Measurements from ENCODE around the gene DTYMK. TPM values are rescaled to one million over a fixed set of nuclear protein-coding genes. Genes with fewer than 3 reads are reported as not detected.

DTYMK gene
- total and polyA plus RNA-seq, 2 of the 8 experiments (the other 6 are each of a cell fraction or from before 2014, with no cell fraction given) = 58.3 to 69.9 TPM

- no peak overlapping the region for H3K9ac ChIP-seq (replicated peaks in 1 of 4; ENCODE audit: extremely low read depth in 1 of 4, low read depth in 3 of 4, low read length in 3 of 4)
- no peak overlapping the region for H3K18ac ChIP-seq (ENCODE audit: extremely low read depth, low read length)
- POLR2A ChIA-PET (ENCODE audit: partially characterized antibody) = interaction anchor here (20.2 kb wide), 1 partner anchor 10 kb away, joined by 265 read pairs; the partner anchor contains the start of gene ING5
- no peak overlapping the region for H4K8ac ChIP-seq (ENCODE audit: extremely low read depth, insufficient read depth, low read length)
- H2BK20ac ChIP-seq (ENCODE audit: low read length) = no peak overlapping the region
- no peak overlapping the region for H2BK5ac ChIP-seq (ENCODE audit: low read depth, low read length)
- no peak overlapping the region for H2BK15ac ChIP-seq (ENCODE audit: low read length)
- no peak overlapping the region for H2BK12ac ChIP-seq (ENCODE audit: low read depth, low read length)
- FAIRE-seq (no peak), DNase-seq (ENCODE audit: low read depth in 1 of 2, low spot score in 2 of 2) (no peak)
- no peak overlapping the region for H3K4me2 ChIP-seq (ENCODE audit: insufficient read depth in 1 of 2, low read depth in 2 of 2, low read length in 2 of 2)
- H3K9me3 ChIP-seq (ENCODE audit: insufficient read depth in 2 of 2, low read depth in 1 of 2, low read length in 1 of 2) = no peaks in the 10 kb centered on the region
- no peak overlapping the region for H3K4ac ChIP-seq (replicated peaks; ENCODE audit: insufficient read length, low read depth, low read length)
- no peaks in the 10 kb centered on the region for H3K27me3 ChIP-seq (replicated peaks in 1 of 4; ENCODE audit: control insufficient read depth in 3 of 4, extremely low read depth in 1 of 4, insufficient read depth in 3 of 4, low read length in 3 of 4)
- peaks cover 4% of the 10 kb centered on the region; the same call in 1 of the 2 replicates for H3K23me2 ChIP-seq (ENCODE audit: low read depth, low read length)
- peaks cover 3% of the 10 kb centered on the region; the same call in 1 of the 2 replicates for H3K79me1 ChIP-seq (ENCODE audit: low read depth, low read length)
- H3K4me3 ChIP-seq (ENCODE audit: extremely low read depth in 1 of 4, insufficient read depth in 2 of 4, low read depth in 3 of 4, low read length in 4 of 4) = no peak overlapping the region
- H4K5ac ChIP-seq (ENCODE audit: insufficient read length, low read depth, low read length) = no peak overlapping the region
- H2AFZ ChIP-seq (ENCODE audit: low read length) = no peak overlapping the region
- H3K23ac ChIP-seq (ENCODE audit: insufficient read length) = no peak overlapping the region
- peaks cover 6 to 24% (median 9%) of the 10 kb centered on the region in 4 experiments; a peak in 5 of 8 replicates for H3K36me3 ChIP-seq (ENCODE audit: control insufficient read depth in 2 of 4, insufficient read depth in 4 of 4, low read length in 3 of 4)
- H3K27ac ChIP-seq (ENCODE audit: low read depth, low read length) = no peak overlapping the region
- H3K79me2 ChIP-seq (ENCODE audit: control insufficient read depth in 1 of 2, insufficient read depth in 2 of 2, low read length in 2 of 2) = peaks cover 0 to 16% of the 10 kb centered on the region in 2 experiments; a peak in 2 of 4 replicates
- WGBS, 2 experiments (ENCODE audit: extremely low coverage in 1 of 2, insufficient coverage in 1 of 2, insufficient read length in 1 of 2, insufficient replicate concordance in 2 of 2, low coverage in 1 of 2, low lambda C conversion rate in 2 of 2, missing lambda C conversion rate in 1 of 2) = 79% methylated on average over 6 of the region's 6 CpGs; no CpG with 5 or more reads in 1 of the 2 experiments
- no peak overlapping the region for H2BK120ac ChIP-seq (replicated peaks; ENCODE audit: low read depth, low read length)
- H3K56ac ChIP-seq (replicated peaks; ENCODE audit: insufficient read length, low read depth, low read length) = no peak overlapping the region
- no peak overlapping the region for H3K14ac ChIP-seq (ENCODE audit: insufficient read length)
- peaks cover 0 to 8% (median 0%) of the 10 kb centered on the region in 4 experiments; a peak in 1 of 7 replicates for H3K4me1 ChIP-seq (replicated peaks in 1 of 4; ENCODE audit: control insufficient read depth in 3 of 4, insufficient read depth in 4 of 4, low read length in 3 of 4)
- CTCF ChIA-PET (ENCODE audit: partially characterized antibody) = interaction anchor here (0.7 kb wide), 1 partner anchor 34 kb away, joined by 3 read pairs; no protein-coding TSS in a partner anchor
- H4K20me1 ChIP-seq (replicated peaks in 1 of 2; ENCODE audit: control insufficient read depth in 1 of 2, insufficient read depth in 2 of 2, low read length in 2 of 2) = peaks cover 0 to 4% of the 10 kb centered on the region in 2 experiments
- no peak overlapping the region for H4K91ac ChIP-seq (replicated peaks; ENCODE audit: insufficient read length, low read length)
- H2AK5ac ChIP-seq (ENCODE audit: low read depth, low read length) = no peak overlapping the region
- TF ChIP-seq CHD1 (IDR thresholded peaks at IDR 0.05; ENCODE audit: low read depth, low read length) (no peak), HDAC6 (IDR thresholded peaks at IDR 0.05; ENCODE audit: low read depth, low read length) (no peak), EGR1 (IDR thresholded peaks at IDR 0.05; ENCODE audit: borderline replicate concordance, low read depth, low read length) (no peak), POU5F1 (IDR thresholded peaks at IDR 0.05; ENCODE audit: low read depth, low read length) (no peak), PHF8 (conservative IDR thresholded peaks at IDR 0.05; ENCODE audit: low read depth, low read length) (no peak), KDM1A (IDR thresholded peaks at IDR 0.05; ENCODE audit: borderline replicate concordance, low read length) (no peak), NANOG (IDR thresholded peaks at IDR 0.05; ENCODE audit: insufficient read depth, low read depth, low read length, poor library complexity, severe bottlenecking) (no peak), SP2 (IDR thresholded peaks at IDR 0.05; ENCODE audit: low read length) (no peak), RXRA (IDR thresholded peaks at IDR 0.05; ENCODE audit: insufficient read depth, low read depth, low read length) (no peak), BCL11A (IDR thresholded peaks at IDR 0.05; ENCODE audit: low read depth in 2 of 2, low read length in 2 of 2) (no peak), RAD21 (IDR thresholded peaks at IDR 0.05 in 1 of 2, conservative IDR thresholded peaks at IDR 0.05 in 1 of 2; ENCODE audit: low read depth in 2 of 2, low read length in 2 of 2) (no peak), E2F6 (IDR thresholded peaks at IDR 0.05) (no peak), YY1 (IDR thresholded peaks at IDR 0.05; ENCODE audit: low read depth, low read length) (no peak)
Observed at GRCh38 chr2:241690202-241690717, 3.6 kb upstream of the DTYMK start.
